ENCODE results near the gene BCL6B. TPM values are rescaled to one million over a fixed set of nuclear protein-coding genes. Genes with fewer than 3 reads are reported as not detected.
"Not testable (repeated sequence)": the region's sequence is repeated elsewhere in the genome, so short reads cannot be mapped to it uniquely, and the experiment has no call there.

The BCL6B gene, protein sequence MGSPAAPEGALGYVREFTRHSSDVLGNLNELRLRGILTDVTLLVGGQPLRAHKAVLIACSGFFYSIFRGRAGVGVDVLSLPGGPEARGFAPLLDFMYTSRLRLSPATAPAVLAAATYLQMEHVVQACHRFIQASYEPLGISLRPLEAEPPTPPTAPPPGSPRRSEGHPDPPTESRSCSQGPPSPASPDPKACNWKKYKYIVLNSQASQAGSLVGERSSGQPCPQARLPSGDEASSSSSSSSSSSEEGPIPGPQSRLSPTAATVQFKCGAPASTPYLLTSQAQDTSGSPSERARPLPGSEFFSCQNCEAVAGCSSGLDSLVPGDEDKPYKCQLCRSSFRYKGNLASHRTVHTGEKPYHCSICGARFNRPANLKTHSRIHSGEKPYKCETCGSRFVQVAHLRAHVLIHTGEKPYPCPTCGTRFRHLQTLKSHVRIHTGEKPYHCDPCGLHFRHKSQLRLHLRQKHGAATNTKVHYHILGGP
- not detected in 2 replicates for total RNA-seq

- TF ChIP-seq CTCF (IDR thresholded peaks at IDR 0.05; ENCODE audit: insufficient read depth, low read depth, low read length): no peak
- DNase-seq (ENCODE audit: low read depth): no peak
- H3K4me3 ChIP-seq (ENCODE audit: low read depth, low read length): peak within 1 kb of the TSS; percentile 34
Measured at GRCh38 chr17:7022781-7023571, at the start of gene BCL6B. Gene BCL6B, plus strand, starts transcription at chr17:7023050. Its CDS starts 622 bp downstream, at chr17:7023672.

DNA sequence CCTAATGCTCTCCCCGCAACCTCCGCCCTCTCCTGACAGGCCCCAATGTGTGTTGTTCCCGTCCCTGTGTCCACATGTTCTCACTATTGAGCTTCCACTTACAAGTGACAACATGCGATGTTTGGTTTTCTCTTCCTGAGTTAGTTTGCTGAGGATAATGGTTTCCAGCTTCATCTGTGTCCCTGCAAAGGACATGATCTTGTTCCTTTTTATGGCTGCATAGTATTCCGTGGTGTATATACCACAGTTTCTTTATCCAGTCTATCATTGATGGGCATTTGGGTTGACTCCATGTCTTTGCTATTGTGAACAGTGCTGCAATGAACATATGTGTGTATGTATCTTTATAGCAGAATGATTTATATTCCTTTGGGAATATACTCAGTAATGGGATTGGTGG, 43.4 kb upstream of the BCL6B start:
- not testable (repeated sequence) for DNase-seq (ENCODE audit: low read depth); H3K4me3 ChIP-seq (ENCODE audit: low read depth, low read length)

DNA sequence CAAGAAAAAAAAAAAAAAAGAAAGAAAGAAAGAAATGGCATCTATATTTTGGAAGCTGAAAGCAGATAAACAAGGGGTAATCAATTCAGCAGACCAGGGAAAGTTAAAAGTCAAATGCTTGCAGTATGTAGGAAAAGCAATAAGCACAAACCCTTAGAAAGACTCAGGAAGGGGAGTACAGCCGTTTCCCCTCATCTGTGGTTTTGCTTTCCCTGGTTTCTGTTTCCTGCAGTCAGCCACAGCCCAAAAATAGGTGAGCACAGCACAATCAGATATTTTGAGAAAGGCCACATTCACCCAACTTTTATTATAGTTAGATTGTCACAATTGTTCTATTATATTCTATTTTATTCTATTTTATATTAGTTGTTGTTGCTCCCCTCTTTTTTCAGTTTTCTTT, 41.4 kb upstream of the BCL6B start:
- DNase-seq (ENCODE audit: low read depth): no peak
- TF ChIP-seq CTCF (IDR thresholded peaks at IDR 0.05; ENCODE audit: insufficient read depth, low read depth, low read length): no peak

DNA sequence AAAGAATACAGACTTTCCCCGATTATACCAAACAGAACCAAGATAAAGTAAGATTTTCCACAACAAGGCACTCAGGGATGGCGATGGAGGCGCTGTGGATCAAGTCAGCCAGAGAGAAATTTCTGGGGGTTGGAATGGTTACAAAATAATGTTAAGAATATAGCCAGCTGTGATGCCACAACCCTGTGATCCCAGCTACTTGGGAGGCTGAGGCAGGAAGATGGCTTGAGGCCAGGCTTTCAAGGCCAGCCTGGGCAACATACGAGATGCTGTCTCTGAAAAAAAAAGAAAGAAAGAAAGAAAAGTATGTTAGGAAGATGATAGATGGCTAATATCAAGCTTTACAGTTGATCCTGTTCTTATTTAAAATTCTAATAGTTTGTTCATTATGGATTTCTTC, 37.6 kb upstream of the BCL6B start:
- no peak for DNase-seq (ENCODE audit: low read depth)
- no peak for TF ChIP-seq CTCF (IDR thresholded peaks at IDR 0.05; ENCODE audit: insufficient read depth, low read depth, low read length)

More for the DNA sequence above, 41.4 kb upstream of the BCL6B start:
- no peak overlapping the region for H3K4me3 ChIP-seq (ENCODE audit: low read depth, low read length)

GRCh38 chr17:6986676-6987075, 36.2 kb upstream of the BCL6B start:
- no peak overlapping the region for H3K4me3 ChIP-seq (ENCODE audit: low read depth, low read length)
- no peak for TF ChIP-seq CTCF (IDR thresholded peaks at IDR 0.05; ENCODE audit: insufficient read depth, low read depth, low read length)
- DNase-seq (ENCODE audit: low read depth): no peak

More for the DNA sequence above, 37.6 kb upstream of the BCL6B start:
- no peak overlapping the region for H3K4me3 ChIP-seq (ENCODE audit: low read depth, low read length)

DNA sequence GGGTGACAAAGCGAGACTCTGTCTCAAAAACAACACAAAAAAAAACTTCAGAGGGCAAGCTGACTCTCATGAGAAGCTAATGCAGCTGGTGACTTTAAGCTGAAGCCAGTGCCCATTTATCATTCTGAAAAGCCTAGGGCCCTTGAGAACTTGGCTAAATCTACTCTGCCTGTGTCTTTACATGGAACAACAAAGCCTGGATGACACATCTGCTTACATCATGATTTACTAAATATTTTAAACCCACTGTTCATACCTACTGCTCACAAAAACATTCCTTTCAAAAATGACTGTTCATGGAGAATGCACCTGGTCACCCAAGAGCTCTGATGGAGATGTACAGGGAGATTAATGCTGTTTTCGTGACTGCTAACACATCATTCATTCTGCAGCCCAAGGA, 33.1 kb upstream of the BCL6B start:
- no peak for DNase-seq (ENCODE audit: low read depth)
- TF ChIP-seq CTCF (IDR thresholded peaks at IDR 0.05; ENCODE audit: insufficient read depth, low read depth, low read length): no peak
- no peak overlapping the region for H3K4me3 ChIP-seq (ENCODE audit: low read depth, low read length)

DNA sequence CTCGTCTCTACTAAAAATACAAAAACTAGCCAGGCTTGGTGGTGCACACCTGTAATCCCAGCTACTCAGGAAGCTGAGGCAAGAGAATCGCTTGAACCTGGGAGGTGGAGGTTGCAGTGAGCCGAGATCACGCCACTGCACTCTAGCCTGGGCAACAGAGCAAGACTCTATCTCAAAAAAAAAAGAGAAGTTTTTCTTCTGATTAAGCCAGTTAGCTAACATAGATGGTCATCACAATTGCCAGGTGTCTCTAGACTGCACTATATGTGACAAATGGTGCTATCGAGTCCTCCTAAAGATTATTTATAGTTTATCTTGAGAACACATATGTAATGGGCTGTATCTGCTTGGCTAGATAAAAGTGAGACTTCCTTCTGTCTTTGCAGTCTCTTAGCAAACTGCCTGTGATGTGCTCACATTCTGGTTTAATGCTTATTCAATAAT, 29.2 kb upstream of the BCL6B start:
- DNase-seq (ENCODE audit: low read depth); H3K4me3 ChIP-seq (ENCODE audit: low read depth, low read length): not testable (repeated sequence)

Data from fibroblast of villous mesenchyme (primary cell).